ENCODE data around the gene ATP6AP1. TPM values are rescaled to one million over a fixed set of nuclear protein-coding genes. Genes with fewer than 3 reads are reported as not detected.

ATP6AP1 gene
- total RNA-seq, 2 experiments from 2014 or later, result 38.5 to 39.6 TPM

- ChIA-PET POLR2A (no interaction called here), CTCF (no interaction called here)
Measured at GRCh38 chrX:154462396-154462795, 33.9 kb downstream of the ATP6AP1 start.

GRCh38 chrX:154463611-154464220, 35.2 kb downstream of the ATP6AP1 start:
- CTCF ChIA-PET, result interaction anchor here (0.5 kb wide), 1 partner anchor 11 kb away, joined by 6 read pairs; no protein-coding TSS in a partner anchor
- POLR2A ChIA-PET, result no interaction called here

GRCh38 chrX:154464806-154465365, 36.4 kb downstream of the ATP6AP1 start:
- POLR2A ChIA-PET, result no interaction called here
- CTCF ChIA-PET, result no interaction called here

GRCh38 chrX:154465601-154466000, 37.1 kb downstream of the ATP6AP1 start:
- POLR2A ChIA-PET, result interaction anchor here (0.9 kb wide), 1 partner anchor 11 kb away, joined by 3 read pairs; no protein-coding TSS in a partner anchor
- CTCF ChIA-PET, result no interaction called here

- ChIA-PET CTCF (no interaction called here), POLR2A (interaction anchor here (0.9 kb wide), 1 partner anchor 10 kb away, joined by 3 read pairs; no protein-coding TSS in a partner anchor)
Measured at GRCh38 chrX:154466036-154466435, 37.6 kb downstream of the ATP6AP1 start.

- CTCF ChIA-PET, result no interaction called here
- POLR2A ChIA-PET, result interaction anchor here (1.2 kb wide), 1 partner anchor 9 kb away, joined by 3 read pairs; no protein-coding TSS in a partner anchor
Measured at GRCh38 chrX:154466907-154467306, 38.4 kb downstream of the ATP6AP1 start.

- CTCF ChIA-PET, result no interaction called here
- POLR2A ChIA-PET, result interaction anchor here (1.2 kb wide), 1 partner anchor 8 kb away, joined by 3 read pairs; no protein-coding TSS in a partner anchor
Measured at GRCh38 chrX:154467556-154467955, 39.1 kb downstream of the ATP6AP1 start.

- ChIA-PET POLR2A (interaction anchor here (1.2 kb wide), 1 partner anchor 8 kb away, joined by 3 read pairs; no protein-coding TSS in a partner anchor), CTCF (no interaction called here)
Measured at GRCh38 chrX:154468217-154468616, 39.7 kb downstream of the ATP6AP1 start.

- ChIA-PET POLR2A (no interaction called here), CTCF (no interaction called here)
Measured at GRCh38 chrX:154469114-154469513, 40.6 kb downstream of the ATP6AP1 start.

- ChIA-PET POLR2A (no interaction called here), CTCF (interaction anchor here (0.6 kb wide), 1 partner anchor 53 kb away, joined by 4 read pairs; no protein-coding TSS in a partner anchor)
Measured at GRCh38 chrX:154469880-154470279, 41.4 kb downstream of the ATP6AP1 start.

- CTCF ChIA-PET, result no interaction called here
- POLR2A ChIA-PET, result no interaction called here
Measured at GRCh38 chrX:154470434-154470833, 42.0 kb downstream of the ATP6AP1 start.

- CTCF ChIA-PET, result no interaction called here
- POLR2A ChIA-PET, result no interaction called here
Measured at GRCh38 chrX:154470914-154471568, 42.6 kb downstream of the ATP6AP1 start.

- ChIA-PET POLR2A (no interaction called here), CTCF (no interaction called here)
Measured at GRCh38 chrX:154471839-154472684, 43.6 kb downstream of the ATP6AP1 start.

- ChIA-PET CTCF (no interaction called here), POLR2A (no interaction called here)
Measured at GRCh38 chrX:154472685-154473632, 44.5 kb downstream of the ATP6AP1 start.

GRCh38 chrX:154473683-154474082, 45.2 kb downstream of the ATP6AP1 start:
- POLR2A ChIA-PET, result no interaction called here
- CTCF ChIA-PET, result no interaction called here

GRCh38 chrX:154476821-154477220, 48.3 kb downstream of the ATP6AP1 start:
- POLR2A ChIA-PET, result interaction anchor here (0.6 to 1.3 kb wide), 4 partner anchors 9 to 466 kb away, joined by 3 read pairs; no protein-coding TSS in a partner anchor
- CTCF ChIA-PET, result interaction anchor here (0.8 kb wide), 1 partner anchor 32 kb away, joined by 3 read pairs; no protein-coding TSS in a partner anchor

- ChIA-PET CTCF (no interaction called here), POLR2A (interaction anchor here (1.0 kb wide), 1 partner anchor 49 kb away, joined by 4 read pairs; no protein-coding TSS in a partner anchor)
Measured at GRCh38 chrX:154477891-154478477, 49.5 kb downstream of the ATP6AP1 start.
